D721Med (cell line): ENCODE measurements around the gene PDSS2.

ENCODE experiments used
- DNase-seq: peaks from one replicate; pipeline ENCODE4 v3.0.0; 2011; ENCODE audit warnings: low spot score; ENCODE audit not compliant: insufficient read length
- FAIRE-seq: peaks from 2 replicates; lab custom pipeline; 2011; peaks lifted over from hg19 to GRCh38; lab: Jason Lieb, UNC
- CTCF ChIP-seq: IDR thresholded peaks from 2 replicates; pipeline ENCODE4 v1.5.1; 2012; ENCODE audit warnings: mild to moderate bottlenecking, control low read depth; ENCODE audit not compliant: insufficient read depth; ENCODE audit errors: missing control alignments

The PDSS2 gene

GRCh38 chr6:107333491-107333890 is 125.9 kb downstream of the PDSS2 start:
- no peak for DNase-seq
- TF ChIP-seq CTCF: no peak
- no peak for FAIRE-seq

- DNase-seq: no peak
- no peak for TF ChIP-seq CTCF
- FAIRE-seq: no peak
Measured at GRCh38 chr6:107331409-107332386, 127.7 kb downstream of the PDSS2 start.

- FAIRE-seq: no peak
- no peak for TF ChIP-seq CTCF
Measured at GRCh38 chr6:107330168-107330567, 129.2 kb downstream of the PDSS2 start.

GRCh38 chr6:107329063-107329860 is 130.1 kb downstream of the PDSS2 start:
- FAIRE-seq (no peak), DNase-seq (no peak)
- no peak for TF ChIP-seq CTCF

More at GRCh38 chr6:107330168-107330567, 129.2 kb downstream of the PDSS2 start:
- no peak for DNase-seq

- FAIRE-seq (no peak), DNase-seq (no peak)
- TF ChIP-seq CTCF: no peak
Measured at GRCh38 chr6:107328081-107328480, 131.3 kb downstream of the PDSS2 start.

GRCh38 chr6:107323133-107323785 is 136.1 kb downstream of the PDSS2 start:
- FAIRE-seq: no peak
- no peak for DNase-seq

More at GRCh38 chr6:107323133-107323785, 136.1 kb downstream of the PDSS2 start:
- TF ChIP-seq CTCF: no peak
